Activated T-helper 1 cell treated with anti-CD3 and anti-CD28 coated beads, Interleukin-2, amount 50 U/mL, for 16 hours (primary cell): Measurements from ENCODE around the gene CLMN.

Experiments
- DNase-seq, 2 donors: peaks; one replicate each; pipeline ENCODE4 v3.0.0-alpha.2; 2020; ENCODE audit warnings: low read depth in 1 of 2, low spot score in 1 of 2

The CLMN gene

DNA sequence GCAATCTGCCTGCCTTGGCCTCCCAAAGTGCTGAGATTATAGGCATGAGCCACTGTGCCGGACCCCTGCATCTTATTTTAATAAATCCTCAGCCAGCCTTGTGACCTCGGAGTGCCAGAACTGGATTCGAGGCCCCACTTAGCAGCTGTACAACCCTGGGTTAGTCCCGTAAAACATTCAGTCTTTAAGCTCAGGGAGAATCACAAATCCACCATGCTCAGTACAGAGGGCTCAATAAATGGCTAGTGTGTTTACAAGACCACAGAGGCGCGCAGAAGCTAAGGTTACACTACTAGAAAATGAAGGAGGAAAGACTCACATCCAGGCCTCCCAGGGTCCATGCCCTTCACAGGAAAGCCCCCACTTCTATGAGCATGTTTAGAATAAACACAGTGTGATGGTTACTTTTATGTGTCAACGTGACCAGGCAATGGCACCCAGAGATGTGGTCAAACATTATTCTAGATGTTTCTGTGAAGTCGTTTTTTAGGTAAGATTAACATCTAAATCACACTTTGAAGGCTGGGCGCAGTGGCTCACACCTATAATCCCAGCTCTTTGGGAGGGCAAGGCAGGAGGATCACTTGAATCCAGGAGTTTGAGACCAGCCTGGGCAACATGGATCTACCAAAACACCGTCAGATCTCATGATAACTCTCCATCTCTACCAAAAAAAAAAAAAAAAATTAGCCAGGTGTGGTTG, 55.3 kb downstream of the CLMN start:
- no peak for DNase-seq

DNA sequence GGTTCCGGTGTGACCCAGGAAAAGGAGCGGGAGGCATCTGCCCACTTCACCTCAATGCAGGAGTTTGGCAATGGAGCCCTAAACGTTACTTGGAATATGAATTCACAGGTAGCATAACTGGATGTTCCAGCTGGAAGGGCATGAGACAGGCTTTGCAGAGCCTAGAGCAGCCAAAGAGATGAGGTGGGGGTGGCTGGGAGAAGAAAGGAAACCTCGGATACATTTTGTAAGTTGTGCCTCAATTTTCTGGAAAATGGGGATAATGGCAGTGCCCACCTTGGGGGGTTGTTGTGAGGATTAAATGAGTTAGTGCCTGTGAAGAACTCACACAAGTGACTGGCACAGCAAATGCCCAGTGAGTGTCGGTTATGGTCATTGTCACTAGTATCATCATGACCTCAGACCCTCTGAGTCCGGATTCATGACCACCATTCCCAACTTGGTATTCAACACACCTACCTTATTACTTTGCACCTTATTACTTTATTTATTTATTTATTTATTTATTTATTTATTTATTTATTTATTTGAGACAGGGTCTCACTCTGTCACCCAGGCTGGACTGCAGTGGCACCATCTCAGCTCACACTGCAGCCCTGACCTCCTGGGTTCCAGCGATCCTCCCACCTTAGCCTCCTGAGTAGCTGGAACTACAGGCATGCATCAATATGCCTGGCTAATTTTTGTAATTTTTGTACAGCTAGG, 56.0 kb downstream of the CLMN start:
- no peak for DNase-seq

DNA sequence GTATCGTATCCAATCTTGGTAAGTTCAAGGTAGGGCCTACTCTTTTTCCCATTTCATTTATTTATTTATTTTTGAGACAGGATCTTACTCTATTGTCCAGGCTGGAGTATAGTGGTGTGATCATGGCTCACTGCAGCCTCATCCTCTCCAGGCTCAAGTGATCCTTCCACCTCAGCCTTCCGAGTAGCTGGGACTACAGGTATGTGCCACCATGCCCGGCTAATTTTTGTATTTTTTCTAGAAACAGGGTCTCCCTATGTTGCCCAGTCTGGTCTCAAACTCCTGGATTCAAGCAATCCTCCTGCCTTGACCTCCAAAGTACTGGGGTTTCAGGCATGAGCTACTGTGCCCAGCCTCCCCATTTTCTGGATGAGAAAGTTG, 57.2 kb downstream of the CLMN start:
- DNase-seq: no peak

DNA sequence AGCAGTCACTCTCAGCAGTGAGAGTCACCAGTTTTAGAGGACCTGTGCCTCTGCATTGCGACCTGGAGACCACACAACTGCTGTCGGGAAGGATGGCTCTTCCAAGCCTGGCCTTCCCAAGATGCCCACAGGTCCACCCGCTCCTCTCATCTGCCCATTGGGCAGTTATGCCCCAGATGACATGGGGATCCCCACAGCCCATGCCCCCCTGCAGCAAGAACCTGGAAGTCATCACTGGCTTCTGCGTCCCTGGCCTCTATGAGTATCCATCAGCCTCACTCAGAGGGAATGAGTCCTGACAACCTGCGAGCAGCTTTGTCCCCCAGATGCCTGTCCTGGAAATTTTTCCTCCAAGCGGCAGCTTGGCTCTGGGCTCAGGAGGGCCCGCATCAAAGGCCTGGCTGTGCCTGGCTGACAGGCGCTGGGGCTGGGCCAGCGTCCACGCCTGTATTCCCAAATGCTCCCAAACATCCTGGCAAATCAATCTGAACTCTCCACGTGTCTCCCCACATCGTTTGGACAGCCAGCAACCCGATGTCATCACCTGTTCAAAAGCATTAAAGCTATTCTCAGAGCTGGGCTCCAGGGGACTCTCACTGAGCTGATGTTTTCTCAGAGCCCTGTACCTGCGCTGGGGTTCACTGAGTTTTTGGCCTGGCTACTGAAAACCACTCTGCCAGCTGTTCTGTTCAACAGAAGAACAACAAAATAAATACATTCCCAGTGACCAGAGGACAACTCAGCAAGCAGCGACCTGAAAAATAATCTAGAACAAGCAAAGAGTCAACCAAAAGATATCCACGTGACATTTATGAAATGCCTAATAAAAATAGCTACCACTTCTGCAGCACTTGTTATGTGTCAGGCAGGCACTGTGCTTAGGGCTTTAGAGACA, 57.8 kb downstream of the CLMN start:
- no peak for DNase-seq

DNA sequence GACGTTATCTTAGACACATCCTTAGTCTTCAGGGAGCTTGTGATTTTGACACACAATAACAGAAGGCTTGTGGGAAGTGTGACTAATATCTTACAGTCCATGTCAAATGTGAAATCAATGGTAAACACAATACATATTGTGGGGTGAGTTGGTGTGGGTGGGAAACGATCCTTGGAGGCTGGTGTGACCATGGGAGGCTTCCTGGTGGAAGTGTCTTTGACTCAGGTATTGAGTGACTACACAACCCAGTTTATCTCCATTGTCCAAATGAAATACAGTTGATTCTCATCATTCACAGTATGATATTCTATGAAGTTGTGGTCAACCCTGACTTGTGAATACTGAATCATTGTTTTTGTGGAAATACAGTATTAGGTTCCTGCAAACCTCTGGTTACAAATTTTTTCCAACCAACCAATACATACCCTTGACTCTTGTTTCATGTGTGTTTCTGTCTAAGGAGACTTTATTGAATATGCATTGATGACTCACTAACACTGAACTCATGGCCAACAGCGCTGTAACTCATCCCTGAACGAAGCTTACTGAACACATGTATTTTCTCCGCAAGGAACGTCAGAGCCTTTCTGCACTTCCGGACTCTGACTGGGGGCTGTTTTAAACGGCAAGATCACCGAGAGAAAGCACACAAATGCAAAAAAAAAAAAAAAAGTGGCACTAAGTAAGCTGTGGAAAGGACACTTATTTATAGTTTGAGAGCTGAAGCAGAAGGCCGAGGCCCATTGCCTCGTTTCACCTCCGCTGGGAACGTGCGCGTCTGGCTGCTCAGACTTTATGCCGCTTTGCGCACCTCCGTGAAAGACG, 59.0 kb downstream of the CLMN start:
- no peak for DNase-seq

DNA sequence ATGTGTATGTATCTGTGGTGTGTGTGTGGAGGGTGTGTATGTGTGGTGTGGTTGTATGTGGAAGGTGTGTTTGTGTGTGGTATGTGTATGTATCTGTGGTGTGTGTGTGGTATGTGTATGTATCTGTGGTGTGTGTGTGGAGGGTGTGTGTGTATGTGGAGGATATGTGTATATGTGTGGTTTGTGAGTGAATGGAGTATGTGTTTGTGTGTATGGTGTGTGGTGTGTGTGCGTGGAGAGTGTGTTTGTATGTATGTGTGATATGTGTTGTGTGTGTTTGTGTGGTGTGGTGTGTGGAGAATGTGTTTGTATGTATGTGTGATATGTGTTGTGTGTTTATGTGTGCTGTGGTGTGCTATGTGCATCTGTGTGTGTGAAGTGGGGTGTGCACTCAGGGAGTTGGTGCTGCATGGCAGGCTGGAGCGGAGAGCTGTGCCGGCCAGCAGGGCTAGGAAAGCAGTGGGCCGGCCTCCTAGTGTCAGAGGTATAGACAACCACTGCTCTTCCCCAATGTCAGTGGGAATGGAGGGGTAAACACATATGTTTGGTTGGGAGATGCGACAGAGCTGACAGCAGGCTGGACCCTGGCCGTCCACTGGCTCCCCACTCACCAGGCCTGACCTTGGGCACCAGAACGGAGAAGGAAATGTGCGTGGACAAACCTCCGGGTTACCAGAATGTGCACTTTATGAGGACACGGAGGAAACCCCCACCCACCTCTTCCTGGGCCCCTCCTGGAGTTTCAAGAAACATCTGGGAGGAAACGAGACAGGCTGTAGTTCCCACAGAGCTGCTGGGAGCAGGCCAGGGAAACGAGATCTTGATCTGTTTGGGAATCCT, 60.7 kb downstream of the CLMN start:
- no peak for DNase-seq

DNA sequence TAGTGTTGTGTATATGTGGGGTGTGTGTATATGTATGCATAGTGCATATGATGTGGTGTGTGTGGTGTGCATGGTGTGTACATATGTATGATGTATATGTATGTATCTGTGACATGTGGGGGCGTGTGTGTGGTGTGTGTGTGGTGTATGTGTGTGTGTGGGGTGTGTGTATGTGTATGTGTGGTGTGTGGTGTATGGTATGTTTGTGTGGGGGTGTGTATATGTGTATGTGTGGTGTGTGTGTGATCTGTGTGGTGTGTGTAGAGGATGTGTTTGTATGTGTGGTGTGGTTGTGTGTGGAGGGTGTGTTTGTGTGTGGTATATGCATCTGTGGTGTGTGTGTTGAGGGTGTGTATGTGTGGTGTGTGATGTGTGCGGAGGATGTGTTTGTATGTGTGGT, 61.6 kb downstream of the CLMN start:
- no peak for DNase-seq

DNA sequence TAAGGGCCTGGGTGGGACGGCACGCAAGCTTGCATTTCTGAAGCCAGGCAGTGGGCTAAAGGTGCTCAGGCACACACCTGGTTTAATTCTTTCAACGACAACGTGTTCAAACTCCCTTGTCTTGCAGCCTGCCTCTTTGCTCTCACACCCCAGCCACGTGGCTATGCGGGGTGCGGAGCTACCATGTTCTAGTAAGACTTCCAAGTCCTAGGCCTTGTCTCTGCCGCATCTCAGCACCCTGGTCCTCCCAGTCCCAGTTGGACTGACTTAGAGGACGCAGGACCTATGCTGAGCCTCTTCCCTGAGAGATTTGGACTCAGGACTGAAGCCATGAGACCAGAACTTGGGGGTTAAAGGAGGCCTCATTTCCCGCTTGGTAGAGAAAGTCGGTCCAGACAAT, 62.2 kb downstream of the CLMN start:
- no peak for DNase-seq

DNA sequence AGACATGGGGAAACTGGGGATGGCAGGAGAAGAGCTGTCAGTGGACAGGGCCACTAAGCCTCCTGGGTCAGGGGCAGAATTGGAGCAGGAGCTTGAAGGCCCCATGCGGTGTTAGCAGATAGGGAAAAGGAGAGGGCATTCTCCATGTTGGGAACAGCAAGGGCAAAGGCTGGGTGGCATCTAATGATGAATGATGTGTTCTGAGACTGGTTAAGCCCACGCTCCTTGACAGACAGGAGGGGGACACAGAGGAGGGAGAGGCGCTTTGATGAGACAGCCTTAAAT, 63.0 kb downstream of the CLMN start:
- no peak for DNase-seq

DNA sequence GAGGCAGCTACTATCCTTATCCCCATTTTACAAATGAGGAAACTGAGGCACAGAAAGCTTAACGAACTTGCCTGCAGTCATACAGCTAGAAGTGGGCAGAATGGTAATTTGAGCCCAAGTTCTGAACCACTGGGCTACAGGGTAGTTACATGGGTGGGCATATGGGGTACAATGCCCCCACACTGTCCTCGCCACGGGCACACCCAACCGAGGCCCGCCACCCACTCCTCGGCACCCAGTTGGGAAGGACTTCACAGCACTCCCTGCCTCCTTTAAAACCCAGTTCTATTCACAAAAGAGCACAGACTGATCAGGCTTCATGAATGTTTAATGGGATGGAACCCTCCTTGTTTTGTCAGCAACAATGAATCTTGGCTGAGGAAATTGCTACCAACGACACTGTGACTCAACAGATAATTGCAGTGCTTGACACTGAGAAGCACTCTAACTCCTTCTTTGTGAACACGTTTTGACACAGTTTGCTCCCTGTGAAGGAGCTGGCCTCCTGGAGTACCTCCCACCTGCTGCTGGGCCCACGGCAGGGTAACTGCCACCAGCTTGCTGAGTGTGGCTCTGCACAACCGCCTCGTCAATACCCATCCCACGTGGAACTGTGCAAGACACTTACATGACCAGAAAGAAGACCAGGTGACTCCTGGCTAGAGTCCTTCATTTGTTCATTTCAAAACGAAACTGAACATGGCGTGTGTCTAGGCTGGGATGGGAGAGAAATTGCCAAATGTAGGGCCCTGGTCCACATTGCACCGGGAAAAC, 63.5 kb downstream of the CLMN start:
- no peak for DNase-seq

DNA sequence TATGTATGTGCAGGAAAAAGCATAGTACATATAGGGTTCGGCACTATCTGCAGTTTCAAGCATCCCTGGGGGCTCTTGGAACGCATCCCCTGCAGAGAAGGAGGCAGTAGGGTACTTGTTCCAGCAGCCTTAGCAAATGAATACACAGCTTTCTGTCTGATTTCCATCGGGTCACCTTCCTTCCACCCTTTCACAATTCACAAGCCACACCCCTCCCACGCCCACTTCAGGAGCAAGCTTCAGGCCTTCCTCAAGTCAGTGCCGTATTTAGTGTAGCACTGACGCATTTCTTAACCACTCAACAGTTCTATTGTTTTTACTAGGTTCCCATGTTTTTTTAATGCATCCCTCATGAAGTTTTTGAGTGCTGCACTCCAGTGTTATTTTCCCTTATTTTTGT, 64.2 kb downstream of the CLMN start:
- DNase-seq: no peak

DNA sequence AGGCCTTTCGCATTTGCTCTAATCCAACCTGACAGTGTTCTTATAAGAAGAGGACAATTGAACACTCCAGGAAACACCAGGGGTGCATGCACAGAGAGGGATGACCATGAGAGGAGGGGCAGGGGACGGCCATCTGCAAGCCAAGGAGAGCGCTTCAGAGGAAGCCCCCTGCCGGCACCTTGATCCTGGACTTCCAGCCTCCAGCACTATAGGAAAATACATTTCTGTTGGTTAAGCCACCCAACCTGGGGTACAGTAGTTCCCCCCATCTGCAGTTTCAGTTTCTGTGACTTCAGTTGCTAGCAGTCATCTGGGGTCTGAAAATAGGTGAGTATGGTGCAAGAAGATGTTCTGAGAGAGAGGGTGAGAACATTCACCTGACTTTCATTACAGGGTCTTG, 64.7 kb downstream of the CLMN start:
- no peak for DNase-seq

DNA sequence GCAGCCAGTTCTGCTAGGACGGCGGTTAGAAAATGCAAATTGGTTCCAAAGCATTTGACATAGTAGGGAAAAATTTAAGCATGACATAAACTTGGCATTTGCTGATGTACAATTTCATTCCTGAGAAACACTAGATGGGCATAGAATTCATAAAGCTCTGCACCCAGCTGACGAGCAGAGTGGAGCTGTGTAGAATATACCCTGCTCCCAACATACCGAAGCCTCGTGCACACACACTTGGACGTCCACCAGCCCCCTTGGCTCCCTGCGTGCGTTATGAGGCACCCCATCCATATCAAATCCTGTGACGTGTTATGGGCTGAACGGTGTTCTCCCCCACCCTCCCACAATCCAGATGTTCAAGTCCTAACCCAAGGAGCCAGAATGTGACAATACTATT, 65.4 kb downstream of the CLMN start:
- DNase-seq: no peak

DNA sequence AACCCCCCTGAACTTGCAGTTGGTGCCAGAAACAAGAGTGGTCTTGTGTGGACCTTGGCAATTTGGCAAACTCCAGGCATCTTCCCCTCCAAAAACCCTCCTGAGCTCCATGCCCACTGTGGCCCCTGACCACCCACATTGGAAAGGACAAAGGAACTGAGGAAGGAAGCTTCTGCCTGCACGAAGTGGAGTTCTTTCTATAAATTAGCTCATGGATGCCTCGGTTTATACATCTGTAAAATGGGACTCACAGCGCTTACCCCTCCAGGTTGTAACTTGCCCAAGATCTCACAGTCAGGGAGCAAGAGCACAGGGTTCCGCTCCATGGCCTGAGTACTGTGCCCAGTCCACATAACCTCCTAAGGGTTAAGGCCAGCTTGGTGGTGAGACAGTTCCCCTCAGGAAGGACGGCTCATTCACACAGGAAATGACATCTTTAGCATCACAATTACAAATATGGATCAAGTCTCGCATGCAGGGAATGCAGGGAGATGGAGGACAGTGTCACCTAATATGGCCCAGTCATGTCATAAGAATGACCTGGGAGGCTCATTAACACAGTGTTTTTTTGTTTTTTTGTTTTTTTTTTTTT, 66.6 kb downstream of the CLMN start:
- DNase-seq: no peak

DNA sequence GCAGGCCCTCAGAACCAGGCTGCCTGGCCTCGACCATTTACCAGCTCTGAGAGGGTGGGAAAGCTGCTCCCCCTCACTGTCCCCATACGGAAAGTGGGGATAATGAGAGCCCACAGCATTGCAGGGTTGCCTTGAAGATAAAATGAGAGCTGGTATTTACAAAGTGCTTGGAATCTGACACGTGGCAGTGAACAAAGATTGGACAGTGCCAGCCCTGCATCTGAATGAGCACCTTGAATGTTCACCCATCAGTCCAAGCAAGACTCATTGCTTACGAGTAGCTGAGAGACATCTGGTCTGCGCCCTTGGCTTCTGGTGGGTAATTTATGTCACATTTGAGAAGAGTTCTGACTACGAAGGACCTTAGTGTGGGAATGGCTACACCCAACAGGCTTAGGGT, 67.5 kb downstream of the CLMN start:
- DNase-seq: no peak

DNA sequence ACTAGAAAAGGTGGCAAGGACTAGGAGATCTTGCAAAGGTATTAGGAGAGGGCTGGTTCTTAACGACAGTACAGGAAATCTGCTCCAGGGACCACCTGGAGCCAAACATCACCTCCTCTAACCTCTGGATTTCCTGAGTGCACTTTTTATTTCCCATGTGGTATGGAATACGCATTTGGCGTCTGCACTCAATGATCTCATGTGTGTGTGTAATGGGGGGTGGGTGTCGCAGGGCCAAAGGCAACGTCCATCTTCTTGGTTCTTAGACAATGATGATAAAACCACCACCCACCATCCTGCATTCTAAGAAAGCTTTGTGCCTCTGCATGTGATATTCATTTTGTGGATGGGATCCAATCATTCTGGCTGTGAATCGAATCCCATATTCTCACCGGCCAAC, 68.8 kb downstream of the CLMN start:
- no peak for DNase-seq

DNA sequence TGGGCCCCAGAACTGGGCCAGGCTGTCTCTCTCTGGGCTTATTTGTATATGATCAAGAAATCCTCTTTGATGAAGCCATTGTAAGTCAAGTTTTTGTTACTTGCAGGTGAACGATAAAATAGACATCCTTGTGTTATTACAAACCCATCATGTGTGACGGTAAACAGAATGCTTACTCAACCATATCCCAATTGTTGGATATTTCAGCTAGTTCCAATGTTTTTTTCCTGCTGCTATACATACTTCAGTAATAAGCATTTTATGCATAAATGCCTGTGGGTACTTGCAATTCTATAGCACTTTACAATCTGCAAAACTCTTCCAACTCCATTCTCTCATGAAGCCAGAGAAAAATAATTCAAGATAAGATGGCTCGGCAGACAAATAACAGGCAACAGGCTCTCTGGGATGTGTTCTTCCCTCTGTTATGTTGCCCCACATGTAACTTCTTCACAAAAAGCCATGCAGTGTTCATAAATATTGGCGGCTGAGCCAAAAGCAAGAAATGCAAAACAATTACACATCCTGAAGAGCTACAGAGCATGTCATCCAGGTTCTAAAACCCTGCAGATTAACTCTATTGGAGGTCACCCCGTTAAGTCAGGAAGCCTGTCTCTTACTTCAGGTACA, 69.5 kb downstream of the CLMN start:
- DNase-seq: no peak

DNA sequence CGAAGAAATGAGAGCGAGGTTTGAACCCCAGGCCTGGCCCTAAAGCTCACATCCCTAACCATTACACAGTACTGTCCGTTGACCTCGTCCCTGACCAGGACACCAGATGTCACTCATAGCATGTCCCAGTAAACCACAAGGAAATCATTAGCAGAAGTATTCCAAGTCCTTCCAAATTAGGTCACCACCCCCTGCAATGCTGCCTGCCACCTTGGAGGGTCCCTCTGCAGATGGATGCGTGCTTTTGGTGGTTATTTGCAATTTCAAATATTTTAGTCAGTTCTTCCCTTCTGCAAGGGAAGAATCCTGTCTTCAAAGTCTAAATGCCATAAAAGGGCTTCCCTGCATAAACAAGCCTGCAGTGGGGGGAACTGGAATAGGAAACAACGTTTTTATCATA, 71.3 kb downstream of the CLMN start:
- DNase-seq: no peak

DNA sequence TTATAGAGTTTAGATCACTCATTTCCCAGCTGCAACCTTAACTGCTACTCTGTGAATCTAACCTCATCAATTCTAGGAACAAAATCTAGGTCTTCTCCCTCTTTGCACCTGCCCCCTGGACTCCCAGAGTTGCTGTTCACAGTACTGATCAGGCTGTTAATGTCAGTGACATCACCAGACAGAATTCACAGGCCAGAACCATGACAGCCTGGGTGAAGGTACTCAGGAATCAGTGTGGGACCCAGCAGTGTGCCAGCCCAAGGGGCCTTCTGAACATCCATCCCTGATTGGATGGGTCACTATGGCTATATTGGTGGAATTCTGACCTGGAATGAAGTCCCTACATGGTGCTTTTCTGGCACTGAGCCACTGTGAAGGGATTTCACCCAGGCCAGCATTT, 72.8 kb downstream of the CLMN start:
- no peak for DNase-seq
